Spleen (tissue), 11 donors: Measurements from ENCODE around the gene FAM234A. TPM values are rescaled to one million over a fixed set of nuclear protein-coding genes. Genes with fewer than 3 reads are reported as not detected.

Experiments
- DNase-seq: peaks from one replicate; pipeline ENCODE4 v3.0.0-alpha.2; 2020
- H3K27ac ChIP-seq, 8 donors: fragments of 200-600 bp; sonication (generic) in 7 of 8; 1 replicate in 4 of 8; 2 replicates in 4 of 8; pipeline versions ENCODE4 v1.5.0 to v1.8.0; 2016 to 2021; ENCODE audit warnings: inconsistent platforms in 4 of 8, mild to moderate bottlenecking in 4 of 8, moderate library complexity in 1 of 8
- H3K27me3 ChIP-seq, 7 donors: fragments of 200-600 bp; sonication (generic) in 6 of 7; replicated peaks in 1 of 7; 1 replicate in 4 of 7; 2 replicates in 3 of 7; pipeline versions ENCODE4 v1.5.0 to v1.8.0; 2016 to 2021; ENCODE audit warnings: inconsistent platforms in 3 of 7, mild to moderate bottlenecking in 1 of 7
- H3K36me3 ChIP-seq, 6 donors: fragments of 200-600 bp; sonication (generic) in 5 of 6; 1 replicate in 4 of 6; 2 replicates in 2 of 6; pipeline versions ENCODE4 v1.5.0 to v1.8.0; 2016 to 2021; ENCODE audit warnings: inconsistent platforms in 2 of 6
- H3K4me1 ChIP-seq, 6 donors: fragments of 200-600 bp; sonication (generic) in 5 of 6; 1 replicate in 3 of 6; 2 replicates in 3 of 6; pipeline versions ENCODE4 v1.5.0 to v1.8.0; 2016 to 2021; ENCODE audit warnings: inconsistent platforms in 3 of 6
- H3K4me3 ChIP-seq, 8 donors: fragments of 200-600 bp; sonication (generic) in 7 of 8; 1 replicate in 4 of 8; 2 replicates in 4 of 8; pipeline versions ENCODE4 v1.5.0 to v1.8.0; 2016 to 2021; ENCODE audit warnings: inconsistent platforms in 4 of 8, mild to moderate bottlenecking in 4 of 8, moderate library complexity in 2 of 8
- H3K9me3 ChIP-seq, 8 donors: fragments of 200-600 bp; sonication (generic) in 7 of 8; 1 replicate in 4 of 8; 2 replicates in 4 of 8; pipeline versions ENCODE4 v1.5.0 to v1.8.0; 2016 to 2021; ENCODE audit warnings: inconsistent platforms in 4 of 8
- POLR2A ChIP-seq, 3 donors: fragments of 450-650 bp; IDR thresholded peaks; one replicate each; pipeline ENCODE4 v1.5.1; 2017; ENCODE audit warnings: antibody characterized with exemption in 3 of 3, mild to moderate bottlenecking in 1 of 3
- POLR2AphosphoS5 ChIP-seq, 3 donors: sonication (generic); formaldehyde crosslinking; IDR thresholded peaks; one replicate each; pipeline ENCODE4 v1.5.1; 2017; ENCODE audit warnings: antibody characterized with exemption in 3 of 3
- WGBS, 5 donors: extraction: QIAGEN DNeasy Blood & Tissue Kit in 3 of 5; methylation state at CpG; one replicate each; pipeline versions ENCODE4 v1.1.5 to v1.1.7; 2013 to 2018; 5-methylcytosine and 5-hydroxymethylcytosine counted together
- intact Hi-C: fragments of 100-400 bp; cut with DNase I; formaldehyde crosslinking; loops from one replicate; pipeline ENCODE4 v1.15.0; 2023; ENCODE audit warnings: low total_unique reads
- polyA plus RNA-seq, 3 donors: library from polyadenylated mRNA; stranded (reverse); fragments of 200-250 nt; gene quantifications; one replicate each; pipeline ENCODE4 v1.2.1, GENCODE V29; 2013
- total RNA-seq, 7 donors: library from RNA; depleted of rRNA in 3 of 7; stranded (reverse); fragments of >200 nt in 3 of 7; fragmentation: NEBNext Ultra II Directional in 4 of 7; extraction: Animal tissue kit (Norgen Biotek cat#: 25700) in 4 of 7; gene quantifications; one replicate each; pipeline versions ENCODE4 v1.1.0 to v1.2.1, GENCODE V29; 2016 to 2021
- TF ChIP-seq, protein P1 (sequence below), 11 experiments: fragments of 200-600 bp in 7 of 11; fragments of 450-650 bp in 4 of 11; sonication (generic) in 4 of 11; IDR thresholded peaks in 8 of 11; conservative IDR thresholded peaks in 3 of 11; 1 replicate in 7 of 11; 2 replicates in 4 of 11; pipeline versions ENCODE4 v1.4.0 to v1.8.0; 2016 to 2021; ENCODE audit warnings: antibody characterized with exemption in 11 of 11, inconsistent platforms in 4 of 11, mild to moderate bottlenecking in 1 of 11
- donor health status: healthy with polysubstance abuse.
- donor health status: DM: no; HTN: no; CAD: no; lungs with moderate emphysema.
- donor health status: DM: no; HTN: no; CAD: no.
- donor health status: Bipolar disorder and iron deficiency.
- donor health status: healthy.
- donor health status: DM: no; HTN: no; CAD: no.
- donor health status: DM: yes; HTN: yes; CAD: no.

FAM234A gene
- total and polyA plus RNA-seq, 10 donors = 13.0 to 63.1 (median 39.7) TPM

- Histone ChIP-seq H3K27ac (no peak overlapping the region), H3K27me3 (no peaks in the 10 kb centered on the region), H3K4me1 (peaks cover 0 to 40% (median 4%) of the 10 kb centered on the region in 6 donors), H3K4me3 (no peak overlapping the region), H3K9me3 (no peaks in the 10 kb centered on the region), H3K36me3 (peaks cover 0 to 83% (median 46%) of the 10 kb centered on the region in 6 donors)
- intact Hi-C loops = no loop called here
- TF ChIP-seq POLR2A (IDR thresholded peaks at IDR 0.05) (no peak), POLR2AphosphoS5 (IDR thresholded peaks at IDR 0.05) (no peak)
- TF ChIP-seq, protein P1, sequence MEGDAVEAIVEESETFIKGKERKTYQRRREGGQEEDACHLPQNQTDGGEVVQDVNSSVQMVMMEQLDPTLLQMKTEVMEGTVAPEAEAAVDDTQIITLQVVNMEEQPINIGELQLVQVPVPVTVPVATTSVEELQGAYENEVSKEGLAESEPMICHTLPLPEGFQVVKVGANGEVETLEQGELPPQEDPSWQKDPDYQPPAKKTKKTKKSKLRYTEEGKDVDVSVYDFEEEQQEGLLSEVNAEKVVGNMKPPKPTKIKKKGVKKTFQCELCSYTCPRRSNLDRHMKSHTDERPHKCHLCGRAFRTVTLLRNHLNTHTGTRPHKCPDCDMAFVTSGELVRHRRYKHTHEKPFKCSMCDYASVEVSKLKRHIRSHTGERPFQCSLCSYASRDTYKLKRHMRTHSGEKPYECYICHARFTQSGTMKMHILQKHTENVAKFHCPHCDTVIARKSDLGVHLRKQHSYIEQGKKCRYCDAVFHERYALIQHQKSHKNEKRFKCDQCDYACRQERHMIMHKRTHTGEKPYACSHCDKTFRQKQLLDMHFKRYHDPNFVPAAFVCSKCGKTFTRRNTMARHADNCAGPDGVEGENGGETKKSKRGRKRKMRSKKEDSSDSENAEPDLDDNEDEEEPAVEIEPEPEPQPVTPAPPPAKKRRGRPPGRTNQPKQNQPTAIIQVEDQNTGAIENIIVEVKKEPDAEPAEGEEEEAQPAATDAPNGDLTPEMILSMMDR (IDR thresholded peaks at IDR 0.05 in 8 of 11, conservative IDR thresholded peaks at IDR 0.05 in 3 of 11) = no peak
- DNase-seq = no peak
- WGBS, 5 donors = 79 to 84% (median 82%) methylated on average over 14 of the region's 14 CpGs
Measured at GRCh38 chr16:314795-315299, 80.2 kb downstream of the FAM234A start.

Other genes with a start within 250 kb of the FAM234A start
- 10 to 100 TPM in 4 of 7 donors, 1 to 10 TPM in 3; 5.2 to 17.9 (median 13.2) TPM for gene POLR3K, start 181.2 kb upstream of the FAM234A start, total RNA-seq
- 10 to 100 TPM; 13.1 to 24.1 (median 21.2) TPM for gene POLR3K, start 181.2 kb upstream of the FAM234A start, polyA plus RNA-seq
- 10 to 100 TPM; 13.6 to 25.1 (median 17.2) TPM for gene SNRNP25, start 181.0 kb upstream of the FAM234A start, total RNA-seq
- gene SNRNP25, start 181.0 kb upstream of the FAM234A start, polyA plus RNA-seq = 10 to 100 TPM; 39.8 to 48.1 (median 46.6) TPM
- gene RHBDF1, start 162.2 kb upstream of the FAM234A start, total RNA-seq = 10 to 100 TPM in 4 of 7 donors, 1 to 10 TPM in 3; 6.5 to 23.0 (median 14.9) TPM
- gene RHBDF1, start 162.2 kb upstream of the FAM234A start, polyA plus RNA-seq = 10 to 100 TPM in 1 of 3 donors, 1 to 10 TPM in 2; 7.0 to 11.4 (median 9.2) TPM
- 10 to 100 TPM; 34.8 to 82.4 (median 50.0) TPM for gene MPG, start 156.6 kb upstream of the FAM234A start, total RNA-seq
- 100 to 1,000 TPM; 115 to 122 (median 121) TPM for gene MPG, start 156.6 kb upstream of the FAM234A start, polyA plus RNA-seq
- 10 to 100 TPM; 22.7 to 38.7 (median 31.7) TPM for gene NPRL3, start 96.1 kb upstream of the FAM234A start, total RNA-seq
- gene NPRL3, start 96.1 kb upstream of the FAM234A start, polyA plus RNA-seq = 10 to 100 TPM in 2 of 3 donors, 1 to 10 TPM in 1; 8.7 to 22.4 (median 12.5) TPM
- 1 to 10 TPM in 1 of 7 donors, not detected in 6; 1.2 TPM for gene HBZ, start 82.2 kb upstream of the FAM234A start, total RNA-seq
- gene HBZ, start 82.2 kb upstream of the FAM234A start, polyA plus RNA-seq = under 1 TPM in 1 of 3 donors, not detected in 2; 0.16 TPM
- gene HBM, start 68.8 kb upstream of the FAM234A start, total RNA-seq = 10 to 100 TPM in 4 of 7 donors, 1 to 10 TPM in 2, not detected in 1; 1.4 to 96.6 (median 24.0) TPM
- gene HBM, start 68.8 kb upstream of the FAM234A start, polyA plus RNA-seq = 1 to 10 TPM in 1 of 3 donors, under 1 TPM in 2; 0.20 to 2.9 (median 0.28) TPM
- gene HBA2, start 61.9 kb upstream of the FAM234A start, total RNA-seq = over 10,000 TPM in 3 of 7 donors, 1,000 to 10,000 TPM in 2, 100 to 1,000 TPM in 2; 283 to 16,395 (median 9,081) TPM
- gene HBA2, start 61.9 kb upstream of the FAM234A start, polyA plus RNA-seq = 1,000 to 10,000 TPM in 1 of 3 donors, 100 to 1,000 TPM in 2; 256 to 5,765 (median 344) TPM
- gene HBA1, start 58.1 kb upstream of the FAM234A start, total RNA-seq = over 10,000 TPM in 1 of 7 donors, 1,000 to 10,000 TPM in 4, 100 to 1,000 TPM in 2; 276 to 25,333 (median 6,594) TPM
- 1,000 to 10,000 TPM in 1 of 3 donors, 100 to 1,000 TPM in 1, 10 to 100 TPM in 1; 77.8 to 2,221 (median 120) TPM for gene HBA1, start 58.1 kb upstream of the FAM234A start, polyA plus RNA-seq
- 1 to 10 TPM in 4 of 7 donors, not detected in 3; 1.0 to 7.4 (median 6.6) TPM for gene HBQ1, start 54.4 kb upstream of the FAM234A start, total RNA-seq
- 10 to 100 TPM in 1 of 3 donors, under 1 TPM in 2; 0.41 to 11.3 (median 0.62) TPM for gene HBQ1, start 54.4 kb upstream of the FAM234A start, polyA plus RNA-seq
- gene LUC7L, start 5.4 kb upstream of the FAM234A start, total RNA-seq = 100 to 1,000 TPM in 5 of 7 donors, 10 to 100 TPM in 2; 76.7 to 158 (median 105) TPM
- 100 to 1,000 TPM; 110 to 318 (median 282) TPM for gene LUC7L, start 5.4 kb upstream of the FAM234A start, polyA plus RNA-seq
- 1 to 10 TPM; 1.0 to 5.4 (median 2.6) TPM for gene RGS11, start 41.1 kb downstream of the FAM234A start, total RNA-seq
- 1 to 10 TPM in 2 of 3 donors, under 1 TPM in 1; 0.79 to 5.2 (median 1.9) TPM for gene RGS11, start 41.1 kb downstream of the FAM234A start, polyA plus RNA-seq
- gene ARHGDIG, start 45.8 kb downstream of the FAM234A start, total RNA-seq = not detected
- gene ARHGDIG, start 45.8 kb downstream of the FAM234A start, polyA plus RNA-seq = under 1 TPM; 0.23 to 0.99 (median 0.26) TPM
- gene PDIA2, start 48.3 kb downstream of the FAM234A start, total RNA-seq = 1 to 10 TPM in 1 of 7 donors, under 1 TPM in 2, not detected in 4; 0.28 to 1.1 (median 0.39) TPM
- 1 to 10 TPM in 2 of 3 donors, under 1 TPM in 1; 0.67 to 2.4 (median 1.4) TPM for gene PDIA2, start 48.3 kb downstream of the FAM234A start, polyA plus RNA-seq
- gene AXIN1, start 117.9 kb downstream of the FAM234A start, total RNA-seq = 10 to 100 TPM; 22.6 to 27.3 (median 24.8) TPM
- 10 to 100 TPM; 12.9 to 22.7 (median 13.6) TPM for gene AXIN1, start 117.9 kb downstream of the FAM234A start, polyA plus RNA-seq
- 10 to 100 TPM; 38.0 to 64.1 (median 48.0) TPM for gene MRPL28, start 135.7 kb downstream of the FAM234A start, total RNA-seq
- 100 to 1,000 TPM in 1 of 3 donors, 10 to 100 TPM in 2; 85.0 to 108 (median 85.7) TPM for gene MRPL28, start 135.7 kb downstream of the FAM234A start, polyA plus RNA-seq
- 10 to 100 TPM; 35.7 to 63.2 (median 51.0) TPM for gene PGAP6, start 147.2 kb downstream of the FAM234A start, total RNA-seq
- gene PGAP6, start 147.2 kb downstream of the FAM234A start, polyA plus RNA-seq = 10 to 100 TPM; 19.5 to 40.6 (median 32.2) TPM
- gene NME4, start 162.4 kb downstream of the FAM234A start, total RNA-seq = 10 to 100 TPM; 27.3 to 71.4 (median 50.0) TPM
- gene NME4, start 162.4 kb downstream of the FAM234A start, polyA plus RNA-seq = 10 to 100 TPM; 43.4 to 75.8 (median 67.7) TPM
- 10 to 100 TPM in 5 of 7 donors, 1 to 10 TPM in 2; 8.9 to 14.8 (median 11.7) TPM for gene DECR2, start 167.1 kb downstream of the FAM234A start, total RNA-seq
- 10 to 100 TPM in 2 of 3 donors, 1 to 10 TPM in 1; 9.1 to 19.5 (median 14.1) TPM for gene DECR2, start 167.1 kb downstream of the FAM234A start, polyA plus RNA-seq
- 10 to 100 TPM; 33.8 to 52.7 (median 40.6) TPM for gene RAB11FIP3, start 190.8 kb downstream of the FAM234A start, total RNA-seq
- 10 to 100 TPM; 12.3 to 27.1 (median 14.3) TPM for gene RAB11FIP3, start 190.8 kb downstream of the FAM234A start, polyA plus RNA-seq